GM19240 (cell line): ENCODE results near the gene YWHAE.
"Not testable (repeated sequence)": the region's sequence is repeated elsewhere in the genome, so short reads cannot be mapped to it uniquely, and the experiment has no call there.

ENCODE experiments used
- DNase-seq: peaks from one replicate; pipeline ENCODE4 v3.0.0; 2011; ENCODE audit warnings: low spot score; ENCODE audit not compliant: insufficient read length

YWHAE gene

GRCh38 chr17:1399679-1400512 lies at the start of gene YWHAE:
Gene YWHAE, minus strand, starts transcription at chr17:1400222. Its CDS starts 112 bp downstream, at chr17:1400110.
- DNase-seq = peak; percentile 96

DNA sequence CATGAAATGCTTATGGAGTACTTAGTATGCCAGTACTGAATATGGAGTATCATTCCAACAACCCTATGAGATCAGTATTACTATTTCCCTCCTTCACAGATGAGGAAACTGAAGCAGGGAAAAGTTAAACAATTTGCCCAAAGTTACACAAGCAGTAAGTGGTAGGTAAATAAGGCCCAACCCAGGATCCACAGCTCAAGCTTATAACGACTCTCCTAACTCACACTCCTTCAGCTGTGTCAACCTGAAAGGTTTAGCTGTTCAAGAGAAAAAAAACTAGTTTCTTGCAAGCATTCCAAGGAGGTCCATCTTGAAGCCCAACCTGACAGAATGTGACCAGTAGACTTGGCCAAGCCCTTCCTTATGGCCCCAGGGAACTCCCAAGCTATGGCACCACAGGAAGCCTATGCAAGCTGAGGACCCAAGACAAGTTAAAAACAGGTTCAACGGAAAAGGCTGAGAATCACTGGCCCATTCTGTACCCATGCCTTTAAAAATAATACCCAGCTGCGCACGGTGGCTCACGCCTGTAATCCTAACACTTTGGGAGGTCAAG lies 49.5 kb upstream of the YWHAE start:
- DNase-seq = no peak

DNA sequence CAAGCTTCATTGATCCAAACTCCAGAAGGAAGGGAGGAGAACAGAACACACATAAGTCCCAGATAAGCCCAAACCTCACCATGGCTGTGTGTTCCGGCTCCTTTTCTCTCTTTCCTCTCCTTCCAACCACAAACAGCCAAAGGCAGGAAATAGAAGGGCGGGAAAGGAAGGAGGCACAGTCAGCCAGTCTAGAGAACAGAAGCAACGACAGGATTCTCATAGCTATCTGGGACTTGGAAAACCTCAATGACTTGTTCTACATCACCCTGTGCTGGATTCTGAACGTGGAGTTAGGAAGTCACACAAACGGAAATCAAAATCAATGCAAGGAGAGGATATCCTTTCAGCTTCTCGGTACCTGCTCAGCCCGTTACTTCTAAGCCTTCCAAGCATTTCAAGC lies 47.0 kb upstream of the YWHAE start:
- DNase-seq = no peak

DNA sequence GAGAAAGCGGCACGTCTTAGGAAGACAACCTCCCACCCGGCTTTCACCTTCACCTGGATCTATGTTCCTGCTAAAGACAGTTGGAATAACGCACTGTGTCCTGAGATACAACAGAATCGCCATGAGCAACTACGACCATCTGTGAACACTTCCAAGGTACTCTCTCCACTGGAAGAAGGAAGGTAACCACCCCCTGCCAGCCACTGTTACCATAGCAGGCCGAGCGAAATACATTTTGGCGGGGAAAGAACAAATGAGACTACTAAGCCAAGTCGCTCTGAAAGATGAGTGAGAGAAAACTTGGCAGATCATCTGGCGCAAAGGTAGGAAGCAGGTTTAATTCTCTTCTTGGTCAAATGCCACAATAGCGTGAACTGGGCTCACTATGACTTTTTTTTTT lies 46.2 kb upstream of the YWHAE start:
- no peak for DNase-seq

- DNase-seq = not testable (repeated sequence)
Observed at GRCh38 chr17:1445695-1446094, 45.7 kb upstream of the YWHAE start.

- not testable (repeated sequence) for DNase-seq
Observed at GRCh38 chr17:1442721-1443120, 42.7 kb upstream of the YWHAE start.

DNA sequence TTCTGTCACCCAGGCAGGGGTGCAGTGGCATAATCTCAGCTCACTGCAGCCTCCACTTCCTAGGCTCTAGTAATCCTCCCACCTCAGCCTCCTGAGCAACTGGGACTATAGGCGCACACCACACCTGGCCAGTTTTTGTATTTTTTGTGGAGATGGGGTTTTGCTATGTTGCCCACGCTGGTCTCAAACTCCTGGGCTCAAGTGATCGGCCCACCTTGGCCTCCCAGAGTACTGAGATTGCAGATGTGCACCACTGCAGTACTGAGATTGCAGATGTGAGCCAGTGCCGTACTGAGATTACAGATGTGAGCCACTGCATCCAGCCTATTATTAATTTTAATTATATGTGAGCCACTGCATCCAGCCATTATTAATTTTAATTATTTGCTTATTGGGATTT lies 42.2 kb upstream of the YWHAE start:
- DNase-seq = no peak

DNA sequence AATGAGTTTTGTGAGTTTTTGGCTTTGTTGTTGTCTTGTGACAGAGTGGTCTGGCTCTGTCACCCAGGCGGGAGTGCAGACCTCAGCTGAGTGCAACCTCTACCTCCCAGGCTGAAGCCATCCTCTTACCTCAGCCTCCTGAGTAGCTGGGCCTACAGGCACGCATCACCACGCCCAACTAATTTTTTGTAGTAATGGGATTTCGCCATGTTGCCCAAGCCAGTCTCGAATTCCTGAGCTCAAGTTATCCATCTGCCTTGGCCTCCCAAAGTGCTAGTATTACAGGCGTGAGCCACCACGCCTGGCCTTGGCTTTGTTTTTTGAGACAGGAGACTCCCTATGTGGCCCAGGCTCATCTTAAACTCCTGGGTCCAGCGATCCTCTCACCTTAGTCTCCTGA lies 40.9 kb upstream of the YWHAE start:
- no peak for DNase-seq

- DNase-seq = no peak
Observed at GRCh38 chr17:1438593-1439083, 38.6 kb upstream of the YWHAE start.

- DNase-seq = no peak
Observed at GRCh38 chr17:1435326-1435725, 35.3 kb upstream of the YWHAE start.

DNA sequence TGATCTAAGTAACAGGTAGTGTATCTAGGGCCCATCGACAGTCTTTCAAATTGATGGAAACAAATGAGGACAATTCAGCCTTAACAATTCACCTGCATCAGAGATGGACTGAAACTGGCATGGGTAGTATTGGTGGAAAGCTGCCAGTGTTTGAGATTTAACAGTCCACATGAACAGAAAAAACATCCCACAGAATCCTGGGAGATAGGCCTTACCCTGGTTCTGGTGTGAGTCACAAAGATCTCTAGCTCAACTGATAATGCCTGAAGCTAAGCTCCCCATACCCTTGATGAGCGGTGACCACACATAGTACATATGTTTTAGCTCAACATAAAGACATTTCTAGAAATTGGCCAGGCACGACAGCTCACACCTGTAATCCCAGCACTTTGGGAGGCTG lies 34.1 kb upstream of the YWHAE start:
- DNase-seq = no peak

DNA sequence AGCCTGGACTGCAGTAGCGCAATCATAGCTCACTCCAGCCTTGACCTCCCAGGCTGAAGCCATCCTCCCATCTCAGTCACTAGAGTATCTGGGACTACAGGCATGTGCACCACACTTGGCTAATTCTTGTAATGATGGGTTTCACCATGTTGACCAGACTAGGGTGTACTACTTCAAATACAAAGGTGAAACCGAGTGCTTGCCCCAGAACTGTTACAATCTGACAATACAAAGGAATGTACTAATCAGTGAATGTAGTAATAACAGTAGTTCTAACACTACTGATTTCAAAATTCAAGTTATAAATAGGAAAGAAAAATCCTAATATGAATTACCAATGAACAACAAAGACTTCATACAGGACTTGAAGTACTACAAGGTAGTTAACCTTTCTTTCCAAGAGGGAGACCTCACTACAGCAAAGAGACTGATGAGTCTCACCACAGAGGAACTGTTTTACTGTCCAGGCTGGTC lies 31.6 kb upstream of the YWHAE start:
- DNase-seq = no peak

DNA sequence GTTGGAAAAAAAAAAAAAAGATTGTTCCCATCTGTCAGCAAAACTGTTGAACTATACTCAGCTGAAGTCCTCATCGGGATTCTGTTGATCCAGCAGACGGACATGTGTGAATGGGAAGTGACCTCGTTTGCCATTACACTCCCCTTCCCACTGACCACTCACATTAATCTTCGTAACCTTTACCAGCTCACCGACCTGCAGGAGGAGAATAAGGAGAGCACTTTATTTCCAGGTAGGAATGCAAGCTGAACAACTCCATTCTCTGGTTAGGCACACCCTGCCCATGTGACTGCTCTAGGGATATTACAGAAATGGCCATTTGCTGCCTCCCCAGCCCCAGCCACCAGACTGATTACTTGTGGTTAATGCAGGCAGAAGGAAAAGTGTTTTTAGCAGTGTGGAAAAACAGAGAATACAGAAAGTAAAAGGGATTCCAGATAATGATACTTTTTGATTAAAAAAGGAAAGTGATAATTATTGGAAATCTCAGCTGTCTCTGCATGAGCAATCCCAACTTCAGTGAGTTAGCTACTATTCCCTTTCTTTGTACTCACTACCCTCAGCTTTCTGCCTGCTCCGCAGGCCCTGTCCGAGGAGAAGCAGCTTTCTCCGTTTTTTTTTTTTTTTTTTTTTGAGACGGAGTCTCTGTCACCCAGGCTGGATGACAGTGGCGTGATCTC lies 23.6 kb upstream of the YWHAE start:
- no peak for DNase-seq

DNA sequence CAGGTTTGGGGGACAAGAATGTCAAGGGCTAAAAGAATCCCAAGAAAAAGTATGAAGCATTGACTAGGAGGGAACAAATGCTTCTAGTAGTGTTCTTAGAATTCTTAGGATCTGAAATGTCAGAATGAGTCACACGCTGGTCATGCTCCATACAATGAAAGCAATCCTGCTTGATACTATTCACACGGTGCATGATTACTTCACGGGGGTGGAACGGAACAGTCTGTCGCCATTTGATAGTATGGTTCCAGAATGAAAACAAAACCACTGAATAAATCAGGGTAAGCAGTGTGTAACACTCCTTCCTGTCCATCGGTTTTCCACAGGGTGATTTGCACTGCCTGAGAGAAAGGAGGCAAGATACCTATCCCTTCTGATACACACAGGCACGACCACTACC lies 22.9 kb upstream of the YWHAE start:
- DNase-seq = no peak

DNA sequence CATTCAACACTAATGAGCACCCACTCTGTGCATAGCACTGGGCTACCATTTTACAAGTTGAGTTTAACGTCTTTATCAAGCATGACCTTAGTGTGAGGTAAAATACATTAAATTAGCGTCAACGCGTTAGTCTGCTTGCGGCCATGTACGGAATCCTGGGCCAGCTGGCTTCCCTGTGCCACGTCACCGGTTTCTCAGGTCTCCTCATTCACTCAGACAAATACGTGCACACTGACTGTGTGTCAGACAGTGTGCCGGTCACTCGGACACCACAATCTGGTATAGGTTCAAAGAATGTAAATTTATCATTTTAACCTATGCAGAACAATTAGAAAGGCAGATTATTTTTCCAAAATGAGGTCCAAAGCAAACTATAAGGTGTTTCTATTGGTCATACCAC lies 21.4 kb upstream of the YWHAE start:
- no peak for DNase-seq

GRCh38 chr17:1420981-1421380 lies 21.0 kb upstream of the YWHAE start:
- no peak for DNase-seq

- no peak for DNase-seq
Observed at GRCh38 chr17:1420163-1420562, 20.1 kb upstream of the YWHAE start.

DNA sequence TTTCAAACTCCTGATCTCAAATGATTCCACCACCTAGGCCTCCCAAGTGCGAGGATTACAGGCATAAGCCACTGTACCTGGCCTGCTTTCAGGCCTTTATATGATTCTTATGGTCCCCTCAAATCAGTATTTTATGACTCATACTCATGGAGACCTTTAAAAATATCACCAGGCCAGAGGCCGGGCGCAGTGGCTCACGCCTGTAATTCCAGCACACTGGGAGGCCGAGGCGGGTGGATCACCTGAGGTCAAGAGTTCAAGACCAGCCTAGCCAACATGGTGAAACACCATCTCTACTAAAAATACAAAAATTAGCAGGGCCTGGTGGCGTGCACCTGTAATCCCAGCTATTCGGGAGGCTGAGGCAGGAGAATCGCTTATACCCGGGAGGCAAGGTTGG lies 18.5 kb upstream of the YWHAE start:
- not testable (repeated sequence) for DNase-seq

- DNase-seq = no peak
Observed at GRCh38 chr17:1416414-1416813, 16.4 kb upstream of the YWHAE start.

DNA sequence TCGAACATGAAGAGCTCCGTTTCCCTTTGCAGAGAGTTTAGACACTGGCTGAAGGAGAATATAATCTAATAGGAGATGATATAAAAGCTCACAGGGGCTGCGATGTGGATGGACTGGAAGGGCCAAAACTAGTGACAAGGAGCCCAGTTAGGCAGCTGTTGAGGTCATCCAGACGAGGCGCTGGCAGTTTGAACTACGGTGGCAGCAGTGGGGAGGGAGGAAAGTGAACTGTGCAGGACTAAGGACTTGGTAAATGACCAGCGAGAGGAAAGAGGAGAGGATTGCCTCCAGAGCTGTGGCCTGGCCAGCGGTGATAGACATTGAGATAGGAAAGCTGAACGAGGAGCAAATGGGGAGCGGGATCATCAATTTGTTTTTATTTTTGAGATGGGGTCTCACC lies 14.6 kb upstream of the YWHAE start:
- DNase-seq = no peak

DNA sequence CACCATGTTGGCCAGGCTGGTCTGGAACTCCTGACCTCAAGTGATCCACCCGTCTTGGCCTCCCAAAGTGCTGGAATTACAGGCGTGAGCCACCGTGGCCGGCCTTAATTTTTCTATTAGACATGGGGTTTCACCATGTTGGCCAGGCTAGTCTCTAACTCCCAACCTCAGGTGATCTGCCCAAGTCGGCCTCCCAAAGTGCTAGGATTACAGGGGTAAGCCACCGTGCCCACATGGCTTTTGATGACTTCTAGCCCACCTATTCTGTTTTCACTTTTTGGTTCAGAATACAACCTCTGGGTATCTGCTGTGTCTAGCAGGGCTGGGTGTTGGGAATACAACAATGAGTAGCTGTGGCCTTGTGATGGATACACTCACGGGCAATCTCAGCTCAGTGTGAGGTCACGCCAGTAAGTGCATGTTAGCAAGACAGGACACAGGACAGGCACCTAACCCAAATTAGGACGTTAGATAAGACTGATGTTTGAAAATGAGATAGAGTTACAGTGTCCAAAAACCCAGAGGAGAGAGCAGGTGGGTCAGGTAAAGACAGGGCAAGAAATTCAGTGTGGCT lies 14.1 kb upstream of the YWHAE start:
- no peak for DNase-seq

DNA sequence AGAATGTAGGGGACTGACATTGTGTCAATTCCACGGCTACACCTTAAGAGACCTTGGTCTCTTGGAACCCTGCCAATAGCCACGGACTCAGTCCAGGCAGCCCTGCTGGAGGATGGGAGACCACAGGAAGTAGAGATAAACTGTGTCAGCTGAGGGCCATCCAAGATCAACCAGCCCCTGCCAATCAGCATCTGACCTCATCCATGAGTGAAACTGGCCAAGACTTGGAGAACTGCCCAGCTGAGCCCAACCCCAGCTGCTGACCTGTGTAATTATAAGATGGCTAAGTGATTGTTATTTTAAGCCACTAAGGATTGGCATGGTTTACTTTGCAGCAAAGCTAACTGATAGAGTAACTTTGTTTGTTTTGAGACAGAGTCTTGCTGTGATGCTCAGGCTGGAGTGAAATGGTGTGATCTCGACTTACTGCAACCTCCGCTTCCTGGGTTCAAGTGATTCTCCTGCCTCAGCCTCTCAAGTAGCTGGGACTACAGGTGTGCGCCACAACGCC lies 13.3 kb upstream of the YWHAE start:
- no peak for DNase-seq
